Kidney tubule cell (primary cell): ENCODE measurements around the gene CD300C.
"Not testable (repeated sequence)": the region's sequence is repeated elsewhere in the genome, so short reads cannot be mapped to it uniquely, and the experiment has no call there.

Experiments
- DNase-seq: peaks from one replicate; pipeline ENCODE4 v3.0.0-alpha.2; 2018; ENCODE audit warnings: low spot score

CD300C gene

GRCh38 chr17:74561586-74561985, 15.7 kb upstream of the CD300C start:
- no peak for DNase-seq

- DNase-seq: no peak
Observed at GRCh38 chr17:74558882-74559519, 13.1 kb upstream of the CD300C start.

DNA sequence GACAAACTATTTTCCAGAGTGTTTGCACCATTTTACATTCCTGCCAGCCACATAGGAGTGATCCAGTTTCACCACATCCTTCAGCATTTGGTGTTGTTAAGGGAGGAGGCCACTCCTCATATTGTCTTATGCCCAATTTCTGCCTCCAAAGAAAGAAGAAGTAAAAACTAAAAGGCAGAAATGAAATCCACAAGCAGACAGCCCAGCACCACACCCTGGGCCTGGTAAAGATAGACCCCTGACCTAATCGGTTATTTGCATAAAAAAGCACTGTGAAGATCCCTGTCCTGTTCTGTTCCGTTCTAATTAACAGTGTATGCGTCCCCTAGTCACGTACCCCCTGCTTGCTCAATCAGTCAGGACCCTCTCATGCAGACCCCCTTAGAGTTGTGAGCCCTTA, 12.5 kb upstream of the CD300C start:
- not testable (repeated sequence) for DNase-seq

DNA sequence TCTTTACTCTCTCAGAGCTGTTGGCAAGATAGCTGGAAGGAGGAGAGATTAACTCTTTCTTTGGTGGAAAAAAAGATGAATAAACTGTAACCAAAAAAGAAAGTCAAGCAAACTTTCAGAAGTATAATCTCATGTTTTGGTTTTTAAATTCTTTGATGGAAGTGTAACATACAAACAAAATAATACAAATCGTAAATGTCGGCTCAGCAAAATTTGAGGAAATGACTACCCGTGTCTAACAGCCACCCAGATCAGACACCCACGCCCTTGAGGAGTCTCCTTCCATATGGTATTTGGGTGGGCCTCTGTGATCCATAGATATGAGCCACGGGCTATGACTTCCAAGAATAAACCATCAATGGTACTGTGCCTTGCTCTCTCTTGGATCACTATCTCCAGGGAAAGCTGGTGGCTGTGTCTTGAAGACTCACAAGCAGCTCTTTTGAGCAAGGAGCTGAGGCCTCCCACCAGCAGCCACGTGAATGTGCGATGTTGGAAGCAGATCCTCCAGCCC, 9.6 kb upstream of the CD300C start:
- no peak for DNase-seq

GRCh38 chr17:74554909-74555308, 9.0 kb upstream of the CD300C start:
- no peak for DNase-seq

GRCh38 chr17:74552037-74552436, 6.1 kb upstream of the CD300C start:
- peak; percentile 89 for DNase-seq

GRCh38 chr17:74550602-74551001, 4.7 kb upstream of the CD300C start:
- no peak for DNase-seq

- no peak for DNase-seq
Observed at GRCh38 chr17:74549343-74549742, 3.4 kb upstream of the CD300C start.

GRCh38 chr17:74547736-74548135, 1.8 kb upstream of the CD300C start:
- DNase-seq: peak; percentile 85

DNA sequence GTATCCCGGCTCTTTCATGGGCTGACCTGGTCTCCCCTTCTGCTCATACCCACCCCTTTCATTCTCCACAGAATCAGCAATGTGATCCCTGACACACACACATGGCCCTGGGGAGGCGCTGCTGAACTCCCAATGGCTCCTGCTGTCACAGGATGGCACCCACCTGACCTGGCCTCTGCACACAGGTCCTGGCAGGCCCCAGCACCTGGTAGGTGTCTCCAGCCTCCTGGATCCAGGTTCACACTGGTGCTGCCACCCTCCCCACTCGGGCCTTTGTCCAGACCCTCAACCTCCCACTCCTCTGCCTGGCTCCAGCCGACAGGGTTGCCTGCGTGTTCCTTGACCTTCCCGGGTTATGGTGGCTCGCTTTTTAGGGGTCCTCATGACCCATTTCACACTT, 1.3 kb upstream of the CD300C start:
- no peak for DNase-seq

DNA sequence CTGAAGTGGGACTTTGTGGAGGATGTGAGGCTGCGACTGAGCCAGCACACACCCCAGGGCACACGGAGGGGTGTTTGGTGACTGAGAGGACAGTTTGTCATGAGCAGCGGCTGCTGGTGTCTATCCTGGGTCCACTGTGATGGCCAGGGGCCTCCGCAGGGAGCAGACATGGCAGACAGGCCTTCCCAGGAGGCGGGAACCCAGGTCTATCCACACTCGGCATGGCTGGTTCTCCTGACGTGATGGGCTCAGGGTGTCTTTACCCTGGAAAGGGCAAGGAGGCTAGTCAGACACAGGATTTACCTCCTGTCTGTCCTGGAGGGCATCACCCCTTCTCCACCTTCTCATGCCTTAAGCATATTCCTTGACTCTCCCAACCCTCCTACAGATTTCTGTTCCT, 671 bp upstream of the CD300C start:
- DNase-seq: no peak

GRCh38 chr17:74544991-74545842, 698 bp downstream of the CD300C start:
- DNase-seq: no peak

DNA sequence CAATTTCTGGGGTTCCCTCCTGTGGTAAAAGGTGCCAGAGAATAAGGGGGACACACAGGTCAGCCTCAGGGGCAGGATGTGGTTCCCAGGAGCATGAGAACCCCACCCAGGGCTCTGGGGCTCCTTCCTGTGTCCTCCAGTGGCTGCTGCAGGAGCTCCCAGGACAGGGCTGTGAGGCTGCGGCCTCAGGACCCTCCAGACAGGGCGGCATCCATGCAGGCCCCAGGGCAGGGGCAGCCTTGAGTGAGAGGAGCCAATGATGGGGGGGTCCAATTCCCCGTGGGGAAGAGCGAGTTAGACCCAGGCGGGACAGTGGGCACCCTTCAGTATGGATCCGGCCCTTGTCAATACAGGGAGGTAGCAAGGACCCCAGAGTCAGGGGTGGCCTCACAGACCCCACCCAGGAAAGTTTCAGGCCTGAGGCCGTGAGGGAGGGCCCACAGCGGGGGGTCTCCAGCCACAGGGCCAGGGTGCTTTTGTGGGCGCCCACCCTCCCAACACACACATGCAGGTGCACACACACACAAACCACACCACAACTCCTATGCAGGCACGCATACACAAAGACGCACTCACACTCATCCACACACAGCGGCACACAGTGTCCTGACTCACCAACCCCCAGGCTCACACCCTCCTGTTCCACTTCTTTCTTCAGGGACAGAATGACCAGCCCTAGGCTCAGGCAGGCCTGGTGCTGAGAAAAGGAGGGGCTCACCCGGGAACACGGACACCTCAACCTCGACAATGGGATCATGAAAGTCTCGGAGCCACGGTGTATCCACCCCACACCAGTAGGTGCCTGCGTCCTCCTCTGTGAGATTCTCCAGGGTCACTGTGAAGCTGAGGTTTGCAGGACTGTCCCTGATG, 1.8 kb downstream of the CD300C start:
- no peak for DNase-seq

DNA sequence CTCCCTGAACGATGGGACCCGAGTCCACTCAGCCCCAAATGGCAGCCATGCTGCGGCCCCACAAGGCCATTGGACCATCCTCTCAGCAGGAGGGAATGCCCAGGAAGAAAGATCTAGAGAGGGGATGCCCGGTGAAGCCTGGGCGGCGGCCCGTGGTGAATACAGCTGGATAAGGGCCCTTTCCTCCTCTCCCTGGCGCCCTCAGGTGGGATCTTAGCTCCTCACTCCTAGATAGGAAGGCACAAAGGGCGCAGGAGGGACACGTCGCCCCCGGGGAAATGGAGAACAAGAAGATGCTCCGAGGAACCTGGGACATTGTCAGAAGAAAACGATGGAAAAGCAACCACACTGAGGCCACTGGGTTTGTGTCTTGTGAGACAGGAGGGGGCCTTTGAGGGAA, 2.5 kb downstream of the CD300C start:
- no peak for DNase-seq

DNA sequence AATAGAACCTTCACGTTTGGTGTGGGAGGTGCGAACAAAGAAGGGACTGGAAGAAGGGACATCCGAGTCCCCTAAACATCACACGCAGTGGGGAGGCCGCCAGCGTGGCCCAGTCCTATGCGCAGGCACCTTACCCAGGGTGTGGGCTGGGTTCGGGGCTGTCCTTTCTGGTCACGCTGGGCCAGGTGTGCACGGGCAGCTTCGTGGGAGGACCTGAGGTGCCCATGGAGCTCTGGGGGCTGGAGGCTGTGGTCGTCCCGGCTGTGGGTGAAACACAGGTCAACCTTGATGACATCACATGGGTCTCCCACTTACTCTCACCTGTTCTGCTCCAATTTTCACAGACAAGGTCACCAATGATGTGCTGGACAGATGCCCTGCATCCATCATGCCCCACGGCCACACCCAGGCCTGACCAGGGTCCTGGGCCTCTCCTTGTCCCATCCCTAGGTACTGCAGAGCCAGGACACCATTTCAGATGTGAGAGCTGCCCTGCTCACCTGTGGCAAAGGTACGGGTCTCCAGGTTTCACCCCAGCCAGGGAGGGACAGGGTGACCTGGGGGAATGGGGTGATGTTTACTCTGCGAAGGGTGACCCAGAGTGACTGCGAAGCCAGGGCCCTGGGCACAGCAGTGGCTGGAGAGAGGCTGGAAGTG, 3.1 kb downstream of the CD300C start:
- no peak for DNase-seq

DNA sequence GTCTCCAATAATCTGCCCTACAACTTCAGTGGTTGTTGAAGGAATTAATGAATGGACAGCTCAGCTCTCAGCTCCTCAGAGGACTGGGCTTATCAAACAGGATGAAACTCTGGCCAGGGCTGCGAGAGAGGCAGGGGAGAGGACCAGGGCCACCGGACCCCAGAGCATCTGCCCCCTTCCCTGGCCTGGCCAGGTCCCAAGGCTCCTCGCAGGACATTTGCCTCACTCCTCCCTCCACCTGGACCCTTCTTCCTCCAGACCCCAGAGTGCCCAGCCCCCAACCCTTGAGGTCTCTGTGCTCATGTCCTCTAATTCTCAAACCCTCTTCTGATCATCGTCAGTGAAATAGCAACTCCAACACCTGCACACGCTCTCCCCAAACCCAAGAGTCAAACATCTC, 3.7 kb downstream of the CD300C start:
- no peak for DNase-seq

- no peak for DNase-seq
Observed at GRCh38 chr17:74541176-74542111, 4.5 kb downstream of the CD300C start.

- no peak for DNase-seq
Observed at GRCh38 chr17:74539281-74539820, 6.6 kb downstream of the CD300C start.

- DNase-seq: no peak
Observed at GRCh38 chr17:74536890-74537289, 9.0 kb downstream of the CD300C start.

- DNase-seq: no peak
Observed at GRCh38 chr17:74532115-74532514, 13.8 kb downstream of the CD300C start.
